HepG2 (cell line): ENCODE data around the gene RNF208. TPM values are rescaled to one million over a fixed set of nuclear protein-coding genes. Genes with fewer than 3 reads are reported as not detected.

Experiments used
- AKAP8 ChIP-seq: sonication (generic); formaldehyde crosslinking; IDR thresholded peaks from 2 replicates; pipeline ENCODE4 v1.5.1; 2020; ENCODE audit warnings: mild to moderate bottlenecking, missing genetic modification reagents
- DPF2 ChIP-seq: sonication (generic); formaldehyde crosslinking; IDR thresholded peaks from 2 replicates; pipeline ENCODE4 v1.4.0; 2020; ENCODE audit warnings: mild to moderate bottlenecking, low read depth, missing genetic modification reagents, borderline replicate concordance
- FOSL2 ChIP-seq: sonication (generic); formaldehyde crosslinking; IDR thresholded peaks from 2 replicates; pipeline ENCODE4 v1.4.0; 2020; ENCODE audit warnings: missing genetic modification reagents
- GATAD2A ChIP-seq: IDR thresholded peaks from 2 replicates; pipeline ENCODE4 v1.6.1; 2016
- HES4 ChIP-seq: sonication (generic); formaldehyde crosslinking; IDR thresholded peaks from 2 replicates; pipeline ENCODE4 v1.9.0; 2021; ENCODE audit warnings: mild to moderate bottlenecking, missing genetic modification reagents, borderline replicate concordance
- IRF2 ChIP-seq: IDR thresholded peaks from 2 replicates; pipeline ENCODE4 v1.6.1; 2018; ENCODE audit warnings: missing genetic modification reagents, missing compliant biosample characterization
- JDP2 ChIP-seq: sonication (generic); formaldehyde crosslinking; IDR thresholded peaks from 2 replicates; pipeline ENCODE4 v1.8.1; 2022; ENCODE audit warnings: missing genetic modification reagents, borderline replicate concordance
- KAT8 ChIP-seq: IDR thresholded peaks from 2 replicates; pipeline ENCODE4 v1.6.1; 2016; ENCODE audit warnings: missing genetic modification reagents, missing compliant biosample characterization
- NCOR1 ChIP-seq: fragments of 200-600 bp; sonication (generic); IDR thresholded peaks from 2 replicates; pipeline ENCODE4 v1.7.0; 2017; ENCODE audit warnings: antibody characterized with exemption, low read length, borderline replicate concordance
- PAF1 ChIP-seq: IDR thresholded peaks from 2 replicates; pipeline ENCODE4 v1.6.1; 2016; ENCODE audit warnings: missing genetic modification reagents, missing compliant biosample characterization
- SRY ChIP-seq: sonication (generic); formaldehyde crosslinking; IDR thresholded peaks from 2 replicates; pipeline ENCODE4 v1.8.0; 2022; ENCODE audit warnings: mild to moderate bottlenecking, missing genetic modification reagents
- ZFP62 ChIP-seq: sonication (generic); formaldehyde crosslinking; IDR thresholded peaks from 2 replicates; pipeline ENCODE4 v1.4.0; 2020; ENCODE audit warnings: missing genetic modification reagents
- ZNF3 ChIP-seq: IDR thresholded peaks from 2 replicates; pipeline ENCODE4 v1.7.0; 2017; ENCODE audit warnings: inconsistent platforms
- ZNF670 ChIP-seq: sonication (generic); formaldehyde crosslinking; IDR thresholded peaks from 2 replicates; pipeline ENCODE4 v1.8.0; 2022; ENCODE audit warnings: mild to moderate bottlenecking, missing genetic modification reagents, borderline replicate concordance
- ZSCAN25 ChIP-seq: sonication (generic); formaldehyde crosslinking; IDR thresholded peaks from 2 replicates; pipeline ENCODE4 v1.8.0; 2022; ENCODE audit warnings: mild to moderate bottlenecking, missing genetic modification reagents
- polyA plus RNA-seq, 8 experiments: library from polyadenylated mRNA; depleted of rRNA in 3 of 8; stranded (reverse) in 7 of 8; unstranded in 1 of 8; fragments of >200 nt; fragmentation: Illumina TruSeq in 4 of 8; extraction: Trizol in 4 of 8; gene quantifications; 2 replicates each; pipeline versions ENCODE4 v1.2.1 to v1.2.3, GENCODE V29; 2011 to 2016; ENCODE audit warnings: low read depth in 4 of 8, missing spikeins in 1 of 8, mixed read lengths in 1 of 8; ENCODE audit not compliant: insufficient read depth in 1 of 8
- total RNA-seq, 5 experiments: library from RNA; depleted of rRNA; stranded (reverse); fragments of >200 nt; fragmentation: Illumina TruSeq; extraction: Trizol; gene quantifications; 2 replicates each; pipeline ENCODE4 v1.2.3, GENCODE V29; 2016; ENCODE audit warnings: low read depth in 1 of 5
- TF ChIP-seq, protein P1 (sequence below): sonication (generic); formaldehyde crosslinking; IDR thresholded peaks from 2 replicates; pipeline ENCODE4 v1.8.0; 2022; ENCODE audit warnings: mild to moderate bottlenecking, missing genetic modification reagents, moderate library complexity
- TF ChIP-seq, protein P2 (sequence below), 2 experiments: sonication (generic) in 1 of 2; formaldehyde crosslinking in 1 of 2; IDR thresholded peaks; 2 replicates each; pipeline versions ENCODE4 v1.4.0 to v1.6.1; 2016 to 2020; ENCODE audit warnings: borderline replicate concordance in 1 of 2, low read depth in 1 of 2, mild to moderate bottlenecking in 1 of 2, missing genetic modification reagents in 1 of 2
- TF ChIP-seq, protein P3 (sequence below): sonication (generic); formaldehyde crosslinking; IDR thresholded peaks from 2 replicates; pipeline ENCODE4 v1.4.0; 2020; ENCODE audit warnings: missing genetic modification reagents
- TF ChIP-seq, protein P4 (sequence below): sonication (generic); formaldehyde crosslinking; IDR thresholded peaks from 2 replicates; pipeline ENCODE4 v1.4.0; 2020; ENCODE audit warnings: missing genetic modification reagents
- TF ChIP-seq, protein P5 (sequence below): sonication (generic); formaldehyde crosslinking; IDR thresholded peaks from 2 replicates; pipeline ENCODE4 v1.5.0; 2020; ENCODE audit warnings: mild to moderate bottlenecking, missing genetic modification reagents

Gene RNF208
- total and polyA plus RNA-seq, 2 of the 13 experiments (the other 11 are each of a cell fraction or from before 2014, with no cell fraction given), result 1.6 to 2.1 TPM

DNA sequence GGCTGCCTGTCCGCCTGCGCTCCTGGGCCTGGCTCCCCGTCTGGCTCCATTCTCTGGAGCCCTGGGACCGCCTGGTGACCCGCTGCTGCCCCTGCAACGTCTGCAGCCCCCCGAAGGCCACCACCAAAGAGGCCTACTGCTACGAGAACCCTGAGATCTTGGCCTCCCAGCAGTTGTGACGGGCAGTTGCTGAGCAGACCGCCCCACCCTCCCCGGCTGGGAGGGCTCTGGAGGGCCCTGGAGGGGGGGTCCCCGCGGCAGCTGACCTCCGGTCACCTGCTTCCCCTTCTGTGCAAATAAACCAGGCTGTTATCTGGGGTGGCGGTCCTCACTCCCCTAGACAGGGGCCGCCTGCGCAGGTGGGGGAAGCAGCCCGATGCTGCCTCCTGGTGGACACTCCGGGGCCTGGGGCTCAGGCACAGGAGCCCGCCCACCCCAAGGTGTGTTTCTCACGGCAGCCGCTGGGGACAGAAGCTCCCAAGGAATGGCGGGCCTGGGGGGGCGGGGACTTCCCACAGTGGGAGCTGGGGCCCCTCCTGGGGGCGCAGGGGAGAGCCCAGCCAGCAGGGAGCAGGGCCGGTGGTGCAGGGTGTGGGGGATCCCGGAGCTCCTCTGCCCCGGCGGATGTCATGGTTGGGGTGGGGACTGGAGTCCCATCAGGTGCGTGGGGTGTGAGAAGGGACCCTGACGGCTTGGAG is 14.3 kb upstream of the RNF208 start (continued):
- TF ChIP-seq JDP2 (CRISPR knock-in tag) (no peak), ZSCAN25 (CRISPR knock-in tag) (peak; percentile 76), NCOR1 (peak; percentile 23; the same call in 1 of the 2 replicates), PAF1 (CRISPR knock-in tag) (no peak), ZNF670 (CRISPR knock-in tag) (no peak), DPF2 (CRISPR knock-in tag) (no peak), KAT8 (CRISPR knock-in tag) (peak; percentile 82), ZFP62 (no peak), ZNF3 (CRISPR knock-in tag) (no peak), SRY (CRISPR knock-in tag) (no peak), GATAD2A (CRISPR knock-in tag) (peak; percentile 79), FOSL2 (CRISPR knock-in tag) (peak; percentile 39), HES4 (CRISPR knock-in tag) (no peak), AKAP8 (peak; percentile 99), IRF2 (CRISPR knock-in tag) (peak; percentile 86)
- TF ChIP-seq, protein P1, sequence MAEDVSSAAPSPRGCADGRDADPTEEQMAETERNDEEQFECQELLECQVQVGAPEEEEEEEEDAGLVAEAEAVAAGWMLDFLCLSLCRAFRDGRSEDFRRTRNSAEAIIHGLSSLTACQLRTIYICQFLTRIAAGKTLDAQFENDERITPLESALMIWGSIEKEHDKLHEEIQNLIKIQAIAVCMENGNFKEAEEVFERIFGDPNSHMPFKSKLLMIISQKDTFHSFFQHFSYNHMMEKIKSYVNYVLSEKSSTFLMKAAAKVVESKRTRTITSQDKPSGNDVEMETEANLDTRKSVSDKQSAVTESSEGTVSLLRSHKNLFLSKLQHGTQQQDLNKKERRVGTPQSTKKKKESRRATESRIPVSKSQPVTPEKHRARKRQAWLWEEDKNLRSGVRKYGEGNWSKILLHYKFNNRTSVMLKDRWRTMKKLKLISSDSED (CRISPR knock-in tag), result no peak
- TF ChIP-seq, protein P2, sequence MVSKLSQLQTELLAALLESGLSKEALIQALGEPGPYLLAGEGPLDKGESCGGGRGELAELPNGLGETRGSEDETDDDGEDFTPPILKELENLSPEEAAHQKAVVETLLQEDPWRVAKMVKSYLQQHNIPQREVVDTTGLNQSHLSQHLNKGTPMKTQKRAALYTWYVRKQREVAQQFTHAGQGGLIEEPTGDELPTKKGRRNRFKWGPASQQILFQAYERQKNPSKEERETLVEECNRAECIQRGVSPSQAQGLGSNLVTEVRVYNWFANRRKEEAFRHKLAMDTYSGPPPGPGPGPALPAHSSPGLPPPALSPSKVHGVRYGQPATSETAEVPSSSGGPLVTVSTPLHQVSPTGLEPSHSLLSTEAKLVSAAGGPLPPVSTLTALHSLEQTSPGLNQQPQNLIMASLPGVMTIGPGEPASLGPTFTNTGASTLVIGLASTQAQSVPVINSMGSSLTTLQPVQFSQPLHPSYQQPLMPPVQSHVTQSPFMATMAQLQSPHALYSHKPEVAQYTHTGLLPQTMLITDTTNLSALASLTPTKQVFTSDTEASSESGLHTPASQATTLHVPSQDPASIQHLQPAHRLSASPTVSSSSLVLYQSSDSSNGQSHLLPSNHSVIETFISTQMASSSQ (IDR thresholded peaks at IDR 0.05; ENCODE audit: low read depth), result no peak
- TF ChIP-seq, protein P2 (CRISPR knock-in tag; IDR thresholded peaks at IDR 0.05; ENCODE audit: borderline replicate concordance), result no peak
- TF ChIP-seq, protein P3, sequence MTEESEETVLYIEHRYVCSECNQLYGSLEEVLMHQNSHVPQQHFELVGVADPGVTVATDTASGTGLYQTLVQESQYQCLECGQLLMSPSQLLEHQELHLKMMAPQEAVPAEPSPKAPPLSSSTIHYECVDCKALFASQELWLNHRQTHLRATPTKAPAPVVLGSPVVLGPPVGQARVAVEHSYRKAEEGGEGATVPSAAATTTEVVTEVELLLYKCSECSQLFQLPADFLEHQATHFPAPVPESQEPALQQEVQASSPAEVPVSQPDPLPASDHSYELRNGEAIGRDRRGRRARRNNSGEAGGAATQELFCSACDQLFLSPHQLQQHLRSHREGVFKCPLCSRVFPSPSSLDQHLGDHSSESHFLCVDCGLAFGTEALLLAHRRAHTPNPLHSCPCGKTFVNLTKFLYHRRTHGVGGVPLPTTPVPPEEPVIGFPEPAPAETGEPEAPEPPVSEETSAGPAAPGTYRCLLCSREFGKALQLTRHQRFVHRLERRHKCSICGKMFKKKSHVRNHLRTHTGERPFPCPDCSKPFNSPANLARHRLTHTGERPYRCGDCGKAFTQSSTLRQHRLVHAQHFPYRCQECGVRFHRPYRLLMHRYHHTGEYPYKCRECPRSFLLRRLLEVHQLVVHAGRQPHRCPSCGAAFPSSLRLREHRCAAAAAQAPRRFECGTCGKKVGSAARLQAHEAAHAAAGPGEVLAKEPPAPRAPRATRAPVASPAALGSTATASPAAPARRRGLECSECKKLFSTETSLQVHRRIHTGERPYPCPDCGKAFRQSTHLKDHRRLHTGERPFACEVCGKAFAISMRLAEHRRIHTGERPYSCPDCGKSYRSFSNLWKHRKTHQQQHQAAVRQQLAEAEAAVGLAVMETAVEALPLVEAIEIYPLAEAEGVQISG, result peak; percentile 64
- TF ChIP-seq, protein P4, sequence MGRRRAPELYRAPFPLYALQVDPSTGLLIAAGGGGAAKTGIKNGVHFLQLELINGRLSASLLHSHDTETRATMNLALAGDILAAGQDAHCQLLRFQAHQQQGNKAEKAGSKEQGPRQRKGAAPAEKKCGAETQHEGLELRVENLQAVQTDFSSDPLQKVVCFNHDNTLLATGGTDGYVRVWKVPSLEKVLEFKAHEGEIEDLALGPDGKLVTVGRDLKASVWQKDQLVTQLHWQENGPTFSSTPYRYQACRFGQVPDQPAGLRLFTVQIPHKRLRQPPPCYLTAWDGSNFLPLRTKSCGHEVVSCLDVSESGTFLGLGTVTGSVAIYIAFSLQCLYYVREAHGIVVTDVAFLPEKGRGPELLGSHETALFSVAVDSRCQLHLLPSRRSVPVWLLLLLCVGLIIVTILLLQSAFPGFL, result no peak
- TF ChIP-seq, protein P5, sequence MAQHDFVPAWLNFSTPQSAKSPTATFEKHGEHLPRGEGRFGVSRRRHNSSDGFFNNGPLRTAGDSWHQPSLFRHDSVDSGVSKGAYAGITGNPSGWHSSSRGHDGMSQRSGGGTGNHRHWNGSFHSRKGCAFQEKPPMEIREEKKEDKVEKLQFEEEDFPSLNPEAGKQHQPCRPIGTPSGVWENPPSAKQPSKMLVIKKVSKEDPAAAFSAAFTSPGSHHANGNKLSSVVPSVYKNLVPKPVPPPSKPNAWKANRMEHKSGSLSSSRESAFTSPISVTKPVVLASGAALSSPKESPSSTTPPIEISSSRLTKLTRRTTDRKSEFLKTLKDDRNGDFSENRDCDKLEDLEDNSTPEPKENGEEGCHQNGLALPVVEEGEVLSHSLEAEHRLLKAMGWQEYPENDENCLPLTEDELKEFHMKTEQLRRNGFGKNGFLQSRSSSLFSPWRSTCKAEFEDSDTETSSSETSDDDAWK (CRISPR knock-in tag), result no peak
